GM12878 (cell line): ENCODE results near the gene RNF32. TPM values are rescaled to one million over a fixed set of nuclear protein-coding genes. Genes with fewer than 3 reads are reported as not detected.

ENCODE experiments used
- BCL3 ChIP-seq: IDR thresholded peaks from 2 replicates; pipeline ENCODE4 v1.6.1; 2011; ENCODE audit warnings: borderline replicate concordance, low read depth, mild to moderate bottlenecking, moderate library complexity, low read length; ENCODE audit not compliant: insufficient read depth, poor library complexity, severe bottlenecking
- CBFB ChIP-seq: IDR thresholded peaks from 2 replicates; pipeline ENCODE4 v1.6.1; 2016; ENCODE audit warnings: antibody characterized with exemption, low read depth
- CEBPZ ChIP-seq: fragments of 150-350 bp; IDR thresholded peaks from 2 replicates; pipeline ENCODE4 v1.6.1; 2016; ENCODE audit warnings: low read depth, low read length
- CREM ChIP-seq: IDR thresholded peaks from 2 replicates; pipeline ENCODE4 v1.6.1; 2014; ENCODE audit warnings: antibody characterized with exemption, low read depth
- CUX1 ChIP-seq: IDR thresholded peaks from 2 replicates; pipeline ENCODE4 v1.6.1; 2012; ENCODE audit warnings: improper control_type of control experiment, low read depth, low read length; ENCODE audit not compliant: insufficient replicate concordance
- DPF2 ChIP-seq: fragments of 450-650 bp; IDR thresholded peaks from 2 replicates; pipeline ENCODE4 v1.6.1; 2017; ENCODE audit warnings: mild to moderate bottlenecking
- IKZF2 ChIP-seq, 2 experiments: fragments of 450-650 bp; IDR thresholded peaks; 2 replicates each; pipeline ENCODE4 v1.6.1; 2017; ENCODE audit warnings: mild to moderate bottlenecking in 2 of 2, moderate library complexity in 2 of 2
- MEF2B ChIP-seq: fragments of 450-650 bp; IDR thresholded peaks from 2 replicates; pipeline ENCODE4 v1.6.1; 2018; ENCODE audit warnings: mild to moderate bottlenecking, moderate library complexity; ENCODE audit not compliant: partially characterized antibody, poor library complexity, severe bottlenecking
- PML ChIP-seq: IDR thresholded peaks from 2 replicates; pipeline ENCODE4 v1.6.1; 2012; ENCODE audit warnings: low read length, inconsistent platforms
- RELA ChIP-seq: fragments of 450-650 bp; IDR thresholded peaks from 2 replicates; pipeline ENCODE4 v1.8.0; 2014; ENCODE audit warnings: borderline replicate concordance; ENCODE audit not compliant: partially characterized antibody
- TARDBP ChIP-seq: IDR thresholded peaks from 2 replicates; pipeline ENCODE4 v1.6.1; 2016; ENCODE audit warnings: borderline replicate concordance
- USF2 ChIP-seq: IDR thresholded peaks from 2 replicates; pipeline ENCODE4 v1.6.1; 2011; ENCODE audit warnings: low read depth, low read length, improper control_type of control experiment, borderline replicate concordance
- ZBTB11 ChIP-seq: fragments of 450-650 bp; formaldehyde crosslinking; IDR thresholded peaks from 2 replicates; pipeline ENCODE4 v1.5.0; 2022; ENCODE audit warnings: mild to moderate bottlenecking, missing genetic modification characterization
- ZNF207 ChIP-seq: fragments of 450-650 bp; IDR thresholded peaks from 2 replicates; pipeline ENCODE4 v1.6.1; 2014; ENCODE audit warnings: antibody characterized with exemption, mild to moderate bottlenecking, borderline replicate concordance
- polyA plus RNA-seq, 11 experiments: library from polyadenylated mRNA; depleted of rRNA in 4 of 11; unstranded in 6 of 11; stranded (reverse) in 5 of 11; fragments of >200 nt; fragmentation: Nextera tagmentation in 4 of 11; fragmentation: Illumina TruSeq in 1 of 11; extraction: Ambion mirVana in 4 of 11; extraction: Trizol in 1 of 11; gene quantifications; 1 replicate in 1 of 11; 2 replicates in 10 of 11; pipeline versions ENCODE4 v1.2.1 to v1.2.3, GENCODE V29; 2011 to 2016; ENCODE audit warnings: inconsistent platforms in 2 of 11, missing spikeins in 2 of 11, low read depth in 1 of 11
- total RNA-seq, 4 experiments: library from RNA; depleted of rRNA in 3 of 4; stranded (reverse); fragments of >200 nt in 3 of 4; fragmentation: Illumina TruSeq in 1 of 4; extraction: Trizol in 1 of 4; gene quantifications; 2 replicates each; pipeline versions ENCODE4 v1.2.1 to v1.2.3, GENCODE V29; 2013 to 2021

The RNF32 gene
- total and polyA plus RNA-seq, 10 of the 15 experiments (the other 5 are each of a cell fraction or from before 2014, with no cell fraction given): 2.5 to 7.2 (median 3.7) TPM

GRCh38 chr7:156640257-156640948, at the start of gene RNF32 (continued):
- TF ChIP-seq CUX1 (no peak), ZNF207 (peak; percentile 34; the same call in 1 of the 2 replicates), IKZF2 (IDR thresholded peaks at IDR 0.05) (peak; percentile 42 to 44; a peak in 3 of 4 replicates), CEBPZ (no peak), BCL3 (no peak), CBFB (no peak), MEF2B (peak; percentile 33), CREM (peak; percentile 46; the same call in 1 of the 2 replicates), ZBTB11 (CRISPR knock-in tag) (0 out of 2 replicates have a peak, but pooled peaks have one; percentile 29), USF2 (no peak), RELA (peak; percentile 58), PML (peak; percentile 76; the same call in 1 of the 2 replicates), DPF2 (peak; percentile 80; the same call in 1 of the 2 replicates), TARDBP (no peak)
